Peyer's patch (tissue), 4 donors: ENCODE data around the gene TTC23.

Source experiments
- POLR2A ChIP-seq, 2 donors: fragments of 450-650 bp; IDR thresholded peaks; one replicate each; pipeline ENCODE4 v1.5.1; 2017; ENCODE audit warnings: antibody characterized with exemption in 2 of 2, mild to moderate bottlenecking in 2 of 2, moderate library complexity in 2 of 2
- TF ChIP-seq, protein P1 (sequence below), 6 experiments: fragments of 450-650 bp in 4 of 6; fragments of 200-600 bp in 2 of 6; sonication (generic) in 1 of 6; IDR thresholded peaks; one replicate each; pipeline ENCODE4 v1.5.1; 2017 to 2019; ENCODE audit warnings: antibody characterized with exemption in 6 of 6, mild to moderate bottlenecking in 3 of 6, moderate library complexity in 1 of 6

DNA sequence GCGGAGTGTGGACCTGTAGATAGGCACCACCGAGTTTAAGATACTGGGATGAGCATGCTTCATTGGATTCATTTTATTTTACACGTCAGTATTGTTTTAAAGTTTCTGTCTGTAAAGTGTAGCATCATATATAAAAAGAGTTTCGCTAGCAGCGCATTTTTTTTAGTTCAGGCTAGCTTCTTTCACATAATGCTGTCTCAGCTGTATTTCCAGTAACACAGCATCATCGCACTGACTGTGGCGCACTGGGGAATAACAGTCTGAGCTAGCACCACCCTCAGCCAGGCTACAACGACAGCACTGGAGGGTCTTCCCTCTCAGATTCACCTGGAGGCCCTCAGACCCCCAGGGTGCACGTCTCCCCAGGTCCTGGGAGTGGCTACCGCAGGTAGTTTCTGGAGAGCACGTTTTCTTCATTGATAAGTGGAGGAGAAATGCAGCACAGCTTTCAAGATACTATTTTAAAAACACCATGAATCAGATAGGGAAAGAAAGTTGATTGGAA is 115.0 kb downstream of the TTC23 start:
- no peak for TF ChIP-seq POLR2A (IDR thresholded peaks at IDR 0.05)
- TF ChIP-seq, protein P1, sequence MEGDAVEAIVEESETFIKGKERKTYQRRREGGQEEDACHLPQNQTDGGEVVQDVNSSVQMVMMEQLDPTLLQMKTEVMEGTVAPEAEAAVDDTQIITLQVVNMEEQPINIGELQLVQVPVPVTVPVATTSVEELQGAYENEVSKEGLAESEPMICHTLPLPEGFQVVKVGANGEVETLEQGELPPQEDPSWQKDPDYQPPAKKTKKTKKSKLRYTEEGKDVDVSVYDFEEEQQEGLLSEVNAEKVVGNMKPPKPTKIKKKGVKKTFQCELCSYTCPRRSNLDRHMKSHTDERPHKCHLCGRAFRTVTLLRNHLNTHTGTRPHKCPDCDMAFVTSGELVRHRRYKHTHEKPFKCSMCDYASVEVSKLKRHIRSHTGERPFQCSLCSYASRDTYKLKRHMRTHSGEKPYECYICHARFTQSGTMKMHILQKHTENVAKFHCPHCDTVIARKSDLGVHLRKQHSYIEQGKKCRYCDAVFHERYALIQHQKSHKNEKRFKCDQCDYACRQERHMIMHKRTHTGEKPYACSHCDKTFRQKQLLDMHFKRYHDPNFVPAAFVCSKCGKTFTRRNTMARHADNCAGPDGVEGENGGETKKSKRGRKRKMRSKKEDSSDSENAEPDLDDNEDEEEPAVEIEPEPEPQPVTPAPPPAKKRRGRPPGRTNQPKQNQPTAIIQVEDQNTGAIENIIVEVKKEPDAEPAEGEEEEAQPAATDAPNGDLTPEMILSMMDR (IDR thresholded peaks at IDR 0.05) = no peak
